WTC11 (cell line): ENCODE data around the gene MYO16. TPM values are rescaled to one million over a fixed set of nuclear protein-coding genes. Genes with fewer than 3 reads are reported as not detected.

Experiments
- ATAC-seq: fragments of 200-7000 bp; cut with Tn5 transposase; 2 replicates; pipeline ENCODE4 v1.10.0; 2021; ENCODE audit warnings: mild to moderate bottlenecking, moderate library complexity
- CTCF ChIA-PET: fragments of 300-600 bp; sonication (Branson Sonifier 250); formaldehyde crosslinking; loops from one replicate; lab custom pipeline; 2021; ENCODE audit warnings: antibody characterized with exemption; lab: Charles Lee
- POLR2A ChIA-PET: fragments of 350-600 bp; sonication (Branson Sonifier 250); formaldehyde crosslinking; loops from one replicate; lab custom pipeline; 2021; ENCODE audit warnings: antibody characterized with exemption; lab: Charles Lee
- DNase-seq: peaks from one replicate; pipeline ENCODE4 v3.0.0; 2021; ENCODE audit warnings: low spot score
- H3K27ac Mint-ChIP-seq: 2 replicates; pipeline ENCODE4 v1.8.0; 2021; ENCODE audit warnings: mixed read lengths
- H3K27me3 Mint-ChIP-seq: 2 replicates; pipeline ENCODE4 v1.8.0; 2021; ENCODE audit warnings: low read depth, mild to moderate bottlenecking, moderate library complexity, mixed read lengths
- H3K36me3 Mint-ChIP-seq: 2 replicates; pipeline ENCODE4 v1.8.0; 2021; ENCODE audit warnings: mixed read lengths
- H3K4me1 Mint-ChIP-seq: 2 replicates; pipeline ENCODE4 v1.8.0; 2022; ENCODE audit warnings: mixed read lengths
- H3K4me3 Mint-ChIP-seq: 2 replicates; pipeline ENCODE4 v1.8.0; 2021; ENCODE audit warnings: mild to moderate bottlenecking, moderate library complexity, mixed read lengths
- H3K9me3 Mint-ChIP-seq: 2 replicates; pipeline ENCODE4 v1.8.0; 2021; ENCODE audit warnings: mixed read lengths
- ATF3 ChIP-seq: sonication (generic); formaldehyde crosslinking; conservative IDR thresholded peaks from 2 replicates; pipeline ENCODE4 v1.8.1; 2022; ENCODE audit warnings: mild to moderate bottlenecking, missing genetic modification reagents
- ERG ChIP-seq: fragments of 250-450 bp; sonication (Bioruptor Pico); IDR thresholded peaks from 2 replicates; pipeline ENCODE4 v1.8.0; 2021; ENCODE audit warnings: mild to moderate bottlenecking
- ESRRA ChIP-seq: sonication (generic); formaldehyde crosslinking; IDR thresholded peaks from 2 replicates; pipeline ENCODE4 v1.8.1; 2022; ENCODE audit warnings: mild to moderate bottlenecking, missing genetic modification reagents, borderline replicate concordance
- ETV6 ChIP-seq: sonication (generic); formaldehyde crosslinking; IDR thresholded peaks from 2 replicates; pipeline ENCODE4 v1.8.1; 2022; ENCODE audit warnings: mild to moderate bottlenecking, missing genetic modification reagents
- FOXK1 ChIP-seq: sonication (generic); formaldehyde crosslinking; IDR thresholded peaks from 2 replicates; pipeline ENCODE4 v1.8.0; 2022; ENCODE audit warnings: mild to moderate bottlenecking, moderate library complexity, missing genetic modification reagents
- FOXP4 ChIP-seq: sonication (generic); formaldehyde crosslinking; IDR thresholded peaks from 2 replicates; pipeline ENCODE4 v1.8.0; 2022; ENCODE audit warnings: mild to moderate bottlenecking, missing genetic modification reagents
- GTF2I ChIP-seq: fragments of 250-450 bp; sonication (Bioruptor Pico); conservative IDR thresholded peaks from 2 replicates; pipeline ENCODE4 v1.4.0; 2021; ENCODE audit warnings: mild to moderate bottlenecking
- HMGA2 ChIP-seq: fragments of 250-450 bp; sonication (Bioruptor Pico); IDR thresholded peaks from 2 replicates; pipeline ENCODE4 v1.4.0; 2021; ENCODE audit warnings: mild to moderate bottlenecking, moderate library complexity
- JUN ChIP-seq: sonication (generic); formaldehyde crosslinking; IDR thresholded peaks from 2 replicates; pipeline ENCODE4 v1.8.0; 2023; ENCODE audit warnings: mild to moderate bottlenecking, missing genetic modification reagents
- KAT7 ChIP-seq: sonication (generic); formaldehyde crosslinking; IDR thresholded peaks from 2 replicates; pipeline ENCODE4 v1.8.1; 2023; ENCODE audit warnings: missing genetic modification reagents, mild to moderate bottlenecking, borderline replicate concordance
- MLX ChIP-seq: sonication (generic); formaldehyde crosslinking; IDR thresholded peaks from 2 replicates; pipeline ENCODE4 v1.8.1; 2023; ENCODE audit warnings: mild to moderate bottlenecking, missing genetic modification reagents, moderate library complexity
- MXD4 ChIP-seq: fragments of 250-450 bp; sonication (Bioruptor Pico); IDR thresholded peaks from 2 replicates; pipeline ENCODE4 v1.8.0; 2021; ENCODE audit warnings: mild to moderate bottlenecking, moderate library complexity, borderline replicate concordance
- NFATC4 ChIP-seq: fragments of 250-450 bp; sonication (Bioruptor Pico); IDR thresholded peaks from 2 replicates; pipeline ENCODE4 v1.9.0; 2021; ENCODE audit warnings: mild to moderate bottlenecking
- NFE2L1 ChIP-seq: sonication (generic); formaldehyde crosslinking; IDR thresholded peaks from 2 replicates; pipeline ENCODE4 v1.8.1; 2023; ENCODE audit warnings: missing genetic modification reagents
- PRDM15 ChIP-seq: sonication (generic); formaldehyde crosslinking; IDR thresholded peaks from 2 replicates; pipeline ENCODE4 v1.8.0; 2022; ENCODE audit warnings: missing genetic modification reagents
- RORB ChIP-seq: fragments of 250-450 bp; sonication (Bioruptor Pico); IDR thresholded peaks from 2 replicates; pipeline ENCODE4 v1.9.0; 2021; ENCODE audit warnings: mild to moderate bottlenecking
- SMAD3 ChIP-seq: sonication (generic); formaldehyde crosslinking; IDR thresholded peaks from 2 replicates; pipeline ENCODE4 v1.8.0; 2022; ENCODE audit warnings: missing genetic modification reagents, mild to moderate bottlenecking, borderline replicate concordance
- SMAD4 ChIP-seq: sonication (generic); formaldehyde crosslinking; IDR thresholded peaks from 2 replicates; pipeline ENCODE4 v1.8.0; 2022; ENCODE audit warnings: mild to moderate bottlenecking, missing genetic modification reagents
- TEAD4 ChIP-seq: sonication (generic); formaldehyde crosslinking; IDR thresholded peaks from 2 replicates; pipeline ENCODE4 v1.8.0; 2022; ENCODE audit warnings: mild to moderate bottlenecking, missing genetic modification reagents
- USF2 ChIP-seq: sonication (generic); formaldehyde crosslinking; IDR thresholded peaks from 2 replicates; pipeline ENCODE4 v1.8.1; 2023; ENCODE audit warnings: mild to moderate bottlenecking, missing genetic modification reagents, moderate library complexity
- ZNF121 ChIP-seq: sonication (generic); formaldehyde crosslinking; IDR thresholded peaks from 2 replicates; pipeline ENCODE4 v1.8.0; 2023; ENCODE audit warnings: missing genetic modification reagents
- ZNF317 ChIP-seq: sonication (generic); formaldehyde crosslinking; IDR thresholded peaks from 2 replicates; pipeline ENCODE4 v1.8.1; 2023; ENCODE audit warnings: low read depth, mild to moderate bottlenecking, moderate library complexity, missing genetic modification reagents, borderline replicate concordance
- ZNF512 ChIP-seq: sonication (generic); formaldehyde crosslinking; IDR thresholded peaks from 2 replicates; pipeline ENCODE4 v1.8.1; 2022; ENCODE audit warnings: missing genetic modification reagents, borderline replicate concordance
- total RNA-seq: library from RNA; stranded (reverse); gene quantifications from 3 replicates; pipeline ENCODE4 v1.2.3, GENCODE V29; 2021

Gene MYO16
- total RNA-seq, 1 experiment from 2014 or later: 0.09 TPM

- TF ChIP-seq NFATC4 (CRISPR knock-in tag): no peak
- TF ChIP-seq SMAD3 (CRISPR knock-in tag): no peak
- TF ChIP-seq ERG (CRISPR knock-in tag): no peak
- TF ChIP-seq JUN: no peak
- TF ChIP-seq ETV6 (CRISPR knock-in tag): no peak
Observed at GRCh38 chr13:109158383-109158782, 529.0 kb downstream of the MYO16 start (continued).

GRCh38 chr13:109159650-109160309, 530.4 kb downstream of the MYO16 start:
- H3K27me3 Mint-ChIP-seq: no peaks in the 10 kb centered on the region
- TF ChIP-seq MXD4 (CRISPR knock-in tag) (no peak), SMAD3 (CRISPR knock-in tag) (no peak), USF2 (CRISPR knock-in tag) (no peak), ZNF317 (CRISPR knock-in tag) (no peak), PRDM15 (no peak), RORB (CRISPR knock-in tag) (no peak), GTF2I (CRISPR knock-in tag) (no peak), ATF3 (CRISPR knock-in tag) (no peak), FOXP4 (CRISPR knock-in tag) (no peak), MLX (CRISPR knock-in tag) (no peak), ZNF512 (CRISPR knock-in tag) (no peak), SMAD4 (CRISPR knock-in tag) (no peak), TEAD4 (CRISPR knock-in tag) (no peak), HMGA2 (CRISPR knock-in tag) (no peak), ZNF121 (CRISPR knock-in tag) (no peak), FOXK1 (CRISPR knock-in tag) (no peak), ERG (CRISPR knock-in tag) (no peak), ESRRA (no peak), KAT7 (CRISPR knock-in tag) (no peak), NFE2L1 (CRISPR knock-in tag) (no peak)
- TF ChIP-seq, all 79 proteins: peak for 0
- H3K36me3 Mint-ChIP-seq: no peaks in the 10 kb centered on the region
- POLR2A ChIA-PET: no interaction called here
- H3K9me3 Mint-ChIP-seq: no peaks in the 10 kb centered on the region
- no peak for DNase-seq
- no peak overlapping the region for H3K4me3 Mint-ChIP-seq
- ATAC-seq: no peak
- CTCF ChIA-PET: interaction anchor here (1.6 kb wide), 1 partner anchor 25 kb away, joined by 3 read pairs; no protein-coding TSS in a partner anchor
- H3K27ac Mint-ChIP-seq: no peak overlapping the region
- peaks cover 57% of the 10 kb centered on the region for H3K4me1 Mint-ChIP-seq
